Lower lobe of right lung (tissue), 2 donors: ENCODE data around the gene SIAH1. TPM values are rescaled to one million over a fixed set of nuclear protein-coding genes. Genes with fewer than 3 reads are reported as not detected.

ENCODE experiments used
- ATAC-seq, 2 donors: fragments of 200-7000 bp; cut with Tn5 transposase; one replicate each; pipeline ENCODE4 v1.9.1; 2020 to 2022; ENCODE audit warnings: mild to moderate bottlenecking in 2 of 2, moderate library complexity in 2 of 2
- DNase-seq: peaks from one replicate; pipeline ENCODE4 v3.0.0-alpha.2; 2020
- H3K27ac ChIP-seq: fragments of 200-600 bp; one replicate; pipeline ENCODE4 v1.8.0; 2022
- H3K27me3 ChIP-seq: fragments of 200-600 bp; one replicate; pipeline ENCODE4 v1.8.0; 2022; ENCODE audit warnings: low read depth
- H3K36me3 ChIP-seq: fragments of 200-600 bp; one replicate; pipeline ENCODE4 v1.8.0; 2022; ENCODE audit warnings: mild to moderate bottlenecking
- H3K4me1 ChIP-seq: fragments of 200-600 bp; one replicate; pipeline ENCODE4 v1.8.0; 2022
- H3K4me3 ChIP-seq: fragments of 200-600 bp; one replicate; pipeline ENCODE4 v1.8.0; 2022; ENCODE audit warnings: mild to moderate bottlenecking
- H3K9me3 ChIP-seq: fragments of 200-600 bp; one replicate; pipeline ENCODE4 v1.8.0; 2022
- intact Hi-C: fragments of 100-400 bp; cut with DNase I; formaldehyde crosslinking; loops from one replicate; pipeline ENCODE4 v1.11.0; 2022
- total RNA-seq: library from RNA; stranded (reverse); fragmentation: NEBNext Ultra II Directional; extraction: Animal tissue kit (Norgen Biotek cat#: 25700); gene quantifications from one replicate; pipeline ENCODE4 v1.2.1, GENCODE V29; 2021
- TF ChIP-seq, protein P1 (sequence below): fragments of 200-600 bp; IDR thresholded peaks from one replicate; pipeline ENCODE4 v1.8.0; 2022; ENCODE audit warnings: antibody characterized with exemption, mild to moderate bottlenecking
- donor health status: DM: no; HTN: yes; CAD: no; lungs with severe emphysema.

The SIAH1 gene
- total RNA-seq, 1 donor from 2014 or later = 24.4 TPM

DNA sequence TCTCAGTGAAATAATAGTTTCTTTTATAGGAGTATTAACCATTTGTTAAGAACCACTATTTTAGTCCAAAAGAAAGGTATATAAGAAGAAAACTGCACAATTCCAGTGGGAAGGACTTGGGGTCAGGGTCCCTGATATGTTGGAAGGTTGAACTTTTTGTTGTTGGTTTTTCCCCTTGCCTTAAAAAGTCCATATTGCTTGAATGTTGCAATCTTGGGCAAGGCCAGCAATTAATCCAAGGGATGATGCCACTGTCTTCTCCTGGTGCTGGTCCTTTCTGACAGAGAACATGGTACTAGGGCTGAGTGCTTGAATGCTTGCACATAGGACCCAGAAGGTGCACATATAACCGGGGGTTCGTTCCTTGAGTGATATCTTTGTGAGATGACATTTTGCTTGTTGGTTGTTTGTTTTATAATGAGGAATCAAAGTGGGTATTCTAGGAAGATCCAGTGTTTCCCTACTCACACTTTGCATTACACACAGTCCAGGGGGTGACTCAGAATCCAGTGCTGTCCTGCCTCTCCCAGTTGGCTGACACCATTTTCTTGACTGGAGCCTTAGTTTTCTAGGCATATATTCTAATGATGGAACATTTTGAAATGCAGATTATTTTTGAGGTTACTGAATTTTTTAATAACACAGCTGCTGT, 54.9 kb downstream of the SIAH1 start:
- H3K36me3 ChIP-seq = peaks cover 17% of the 10 kb centered on the region
- no peak for DNase-seq
- no peaks in the 10 kb centered on the region for H3K27me3 ChIP-seq
- H3K27ac ChIP-seq = no peak overlapping the region
- TF ChIP-seq, protein P1, sequence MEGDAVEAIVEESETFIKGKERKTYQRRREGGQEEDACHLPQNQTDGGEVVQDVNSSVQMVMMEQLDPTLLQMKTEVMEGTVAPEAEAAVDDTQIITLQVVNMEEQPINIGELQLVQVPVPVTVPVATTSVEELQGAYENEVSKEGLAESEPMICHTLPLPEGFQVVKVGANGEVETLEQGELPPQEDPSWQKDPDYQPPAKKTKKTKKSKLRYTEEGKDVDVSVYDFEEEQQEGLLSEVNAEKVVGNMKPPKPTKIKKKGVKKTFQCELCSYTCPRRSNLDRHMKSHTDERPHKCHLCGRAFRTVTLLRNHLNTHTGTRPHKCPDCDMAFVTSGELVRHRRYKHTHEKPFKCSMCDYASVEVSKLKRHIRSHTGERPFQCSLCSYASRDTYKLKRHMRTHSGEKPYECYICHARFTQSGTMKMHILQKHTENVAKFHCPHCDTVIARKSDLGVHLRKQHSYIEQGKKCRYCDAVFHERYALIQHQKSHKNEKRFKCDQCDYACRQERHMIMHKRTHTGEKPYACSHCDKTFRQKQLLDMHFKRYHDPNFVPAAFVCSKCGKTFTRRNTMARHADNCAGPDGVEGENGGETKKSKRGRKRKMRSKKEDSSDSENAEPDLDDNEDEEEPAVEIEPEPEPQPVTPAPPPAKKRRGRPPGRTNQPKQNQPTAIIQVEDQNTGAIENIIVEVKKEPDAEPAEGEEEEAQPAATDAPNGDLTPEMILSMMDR = no peak
- H3K9me3 ChIP-seq = no peaks in the 10 kb centered on the region
- intact Hi-C loops = no loop called here
- no peak for ATAC-seq
- H3K4me1 ChIP-seq = no peaks in the 10 kb centered on the region
- H3K4me3 ChIP-seq = no peak overlapping the region

DNA sequence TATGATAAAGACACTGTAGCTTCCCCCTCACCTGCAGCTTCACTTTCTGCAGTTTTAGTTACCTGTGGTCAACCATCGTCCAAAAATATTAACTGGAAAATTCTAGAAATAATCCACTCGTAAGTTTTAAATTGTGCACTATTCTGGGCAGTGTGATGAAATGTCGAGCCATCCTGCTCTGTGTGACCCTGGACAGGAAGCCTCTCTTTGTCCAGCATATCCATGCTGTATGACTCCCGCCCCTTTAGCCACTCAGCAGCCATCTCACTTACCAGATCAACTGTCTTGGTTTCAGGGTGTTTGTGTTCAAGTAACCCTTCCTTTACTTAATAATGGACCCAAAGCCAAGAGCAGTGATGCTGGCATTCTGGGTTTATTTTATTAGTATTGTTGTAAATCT, 56.1 kb downstream of the SIAH1 start:
- intact Hi-C loops = no loop called here
- ATAC-seq (no peak), DNase-seq (no peak)
- no peaks in the 10 kb centered on the region for H3K27me3 ChIP-seq
- TF ChIP-seq, protein P1 = no peak
- no peaks in the 10 kb centered on the region for H3K4me1 ChIP-seq
- H3K9me3 ChIP-seq = no peaks in the 10 kb centered on the region
- peaks cover 5% of the 10 kb centered on the region for H3K36me3 ChIP-seq
- no peak overlapping the region for H3K4me3 ChIP-seq
- H3K27ac ChIP-seq = no peak overlapping the region

GRCh38 chr16:48326915-48327314, 58.3 kb downstream of the SIAH1 start:
- H3K9me3 ChIP-seq = no peaks in the 10 kb centered on the region
- TF ChIP-seq, protein P1 = no peak
- H3K27me3 ChIP-seq = no peaks in the 10 kb centered on the region
- no peak overlapping the region for H3K27ac ChIP-seq
- intact Hi-C loops = no loop called here
- ATAC-seq (no peak), DNase-seq (no peak)
- H3K4me3 ChIP-seq = no peak overlapping the region
- no peaks in the 10 kb centered on the region for H3K4me1 ChIP-seq
- H3K36me3 ChIP-seq = peaks cover 6% of the 10 kb centered on the region

- H3K36me3 ChIP-seq = peaks cover 8% of the 10 kb centered on the region
- no peak for DNase-seq
- no peaks in the 10 kb centered on the region for H3K27me3 ChIP-seq
- H3K9me3 ChIP-seq = no peaks in the 10 kb centered on the region
- H3K4me3 ChIP-seq = no peak overlapping the region
- no peak overlapping the region for H3K27ac ChIP-seq
- intact Hi-C loops = no loop called here
- no peak for ATAC-seq
- H3K4me1 ChIP-seq = peaks cover 5% of the 10 kb centered on the region
- TF ChIP-seq, protein P1 = no peak
These were observed 61.1 kb downstream of the SIAH1 start for GRCh38 chr16:48323783-48324775.

- no peak overlapping the region for H3K27ac ChIP-seq
These were observed 63.7 kb downstream of the SIAH1 start for GRCh38 chr16:48321317-48322036.

More at GRCh38 chr16:48321317-48322036, 63.7 kb downstream of the SIAH1 start:
- Histone ChIP-seq H3K9me3 (no peaks in the 10 kb centered on the region), H3K4me1 (peaks cover 24% of the 10 kb centered on the region), H3K4me3 (no peak overlapping the region), H3K27me3 (no peaks in the 10 kb centered on the region), H3K36me3 (peaks cover 8% of the 10 kb centered on the region)
- intact Hi-C loops = no loop called here
- ATAC-seq (no peak), DNase-seq (no peak)
- TF ChIP-seq, protein P1 = no peak
